ENCODE results near the gene PUS10.
"Not testable (repeated sequence)": the region's sequence is repeated elsewhere in the genome, so short reads cannot be mapped to it uniquely, and the experiment has no call there.

PUS10 gene, protein sequence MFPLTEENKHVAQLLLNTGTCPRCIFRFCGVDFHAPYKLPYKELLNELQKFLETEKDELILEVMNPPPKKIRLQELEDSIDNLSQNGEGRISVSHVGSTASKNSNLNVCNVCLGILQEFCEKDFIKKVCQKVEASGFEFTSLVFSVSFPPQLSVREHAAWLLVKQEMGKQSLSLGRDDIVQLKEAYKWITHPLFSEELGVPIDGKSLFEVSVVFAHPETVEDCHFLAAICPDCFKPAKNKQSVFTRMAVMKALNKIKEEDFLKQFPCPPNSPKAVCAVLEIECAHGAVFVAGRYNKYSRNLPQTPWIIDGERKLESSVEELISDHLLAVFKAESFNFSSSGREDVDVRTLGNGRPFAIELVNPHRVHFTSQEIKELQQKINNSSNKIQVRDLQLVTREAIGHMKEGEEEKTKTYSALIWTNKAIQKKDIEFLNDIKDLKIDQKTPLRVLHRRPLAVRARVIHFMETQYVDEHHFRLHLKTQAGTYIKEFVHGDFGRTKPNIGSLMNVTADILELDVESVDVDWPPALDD

DNA sequence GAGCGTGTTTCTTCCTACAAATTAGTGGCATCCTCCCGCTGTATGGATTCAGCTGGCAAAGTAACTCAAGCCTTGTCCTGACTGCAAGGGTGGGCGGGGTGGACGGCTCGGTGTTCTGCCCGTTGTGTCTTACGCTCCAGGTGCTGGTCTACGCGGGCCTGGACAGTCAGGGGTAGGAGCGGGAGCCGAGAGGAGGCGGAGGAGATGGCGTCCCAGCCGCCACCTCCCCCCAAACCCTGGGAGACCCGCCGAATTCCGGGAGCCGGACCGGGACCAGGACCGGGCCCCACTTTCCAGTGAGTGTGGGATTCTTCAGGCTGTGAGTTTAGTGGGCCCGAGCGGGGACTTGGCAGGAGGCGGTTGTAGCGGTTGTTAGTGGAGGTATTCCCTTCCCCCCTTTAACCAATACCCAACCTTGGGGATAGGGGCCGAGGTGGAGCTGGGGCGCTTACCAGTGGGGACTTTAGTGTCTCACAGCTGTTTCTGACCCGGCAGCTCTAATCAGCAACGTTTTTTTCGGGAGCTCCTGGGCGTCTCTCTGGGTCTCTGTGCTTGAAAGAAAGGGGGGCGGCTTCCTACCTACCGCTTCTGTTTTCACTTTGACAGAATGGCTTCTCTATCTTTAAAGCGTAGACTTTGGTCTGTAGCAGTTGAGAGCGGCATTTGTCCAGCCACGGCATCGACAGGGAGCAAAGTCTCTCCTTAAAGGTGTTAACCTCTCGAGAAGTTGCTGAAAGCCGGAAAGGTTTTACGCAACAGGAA, at the start of gene PUS10, which contains the start of gene PEX13:
Gene PUS10, minus strand, starts transcription at position 700 of the 762 bp plus-strand sequence. CDS start 6,365 bp downstream, outside the sequence.
Gene PEX13, plus strand, starts transcription at position 165 of the 762 bp plus-strand sequence. Its CDS starts 40 bp downstream, at position 205.
- DNase-seq: no peak

DNA sequence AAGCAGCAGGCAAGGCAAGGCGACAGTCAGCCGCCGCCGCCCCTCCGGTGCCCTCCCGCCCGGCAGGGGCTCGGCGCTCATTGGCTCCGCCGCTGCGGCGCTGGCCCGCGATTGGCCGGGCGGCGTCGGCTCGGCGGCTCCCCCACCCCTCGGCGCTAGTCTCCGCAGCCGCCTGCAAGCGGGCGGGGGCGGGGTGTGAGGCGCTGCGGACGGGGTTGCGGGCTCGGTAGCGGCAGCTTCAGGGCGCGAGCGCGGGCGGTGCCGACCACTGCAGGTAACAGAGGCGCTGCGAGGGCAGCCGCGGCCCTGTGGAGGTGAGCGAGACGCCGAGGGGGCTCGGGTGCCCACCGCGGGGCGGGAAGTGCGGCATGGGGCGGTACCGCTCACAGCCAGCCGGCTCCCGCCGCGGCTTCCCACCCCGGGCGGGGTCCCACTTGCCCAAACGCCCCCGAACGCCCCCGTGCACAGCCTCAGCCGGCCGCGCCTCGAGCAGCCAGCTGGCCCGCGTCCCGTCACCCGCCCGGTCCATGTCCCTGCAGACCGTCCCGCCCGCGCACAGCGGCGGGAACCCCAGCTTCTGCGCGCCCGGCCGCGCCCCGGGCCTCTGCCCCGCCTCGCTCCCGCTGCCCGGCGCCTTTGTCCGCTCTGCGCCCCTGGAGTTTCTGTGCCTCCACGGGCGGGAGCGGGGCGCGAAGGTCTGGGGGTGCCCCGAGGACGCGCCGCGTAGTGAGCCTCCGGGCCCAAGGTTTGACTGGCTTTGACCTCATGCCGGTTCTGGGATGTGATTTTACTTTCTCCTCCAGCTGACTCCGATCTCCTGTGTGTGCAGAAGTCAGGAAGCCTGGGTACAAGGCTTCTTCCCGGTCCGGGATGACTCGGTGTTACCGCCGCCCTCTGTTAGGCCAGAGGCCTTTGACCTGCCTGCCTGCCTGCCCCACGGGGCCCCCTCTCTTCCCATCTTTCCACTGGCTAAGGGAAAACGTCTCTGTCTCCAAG, 48.0 kb upstream of the PUS10 start, which contains the start of gene SANBR:
Gene SANBR, plus strand, starts transcription at position 158 of the 996 bp plus-strand sequence. CDS start 4,480 bp downstream, outside the sequence.
- DNase-seq: peak; percentile 70

DNA sequence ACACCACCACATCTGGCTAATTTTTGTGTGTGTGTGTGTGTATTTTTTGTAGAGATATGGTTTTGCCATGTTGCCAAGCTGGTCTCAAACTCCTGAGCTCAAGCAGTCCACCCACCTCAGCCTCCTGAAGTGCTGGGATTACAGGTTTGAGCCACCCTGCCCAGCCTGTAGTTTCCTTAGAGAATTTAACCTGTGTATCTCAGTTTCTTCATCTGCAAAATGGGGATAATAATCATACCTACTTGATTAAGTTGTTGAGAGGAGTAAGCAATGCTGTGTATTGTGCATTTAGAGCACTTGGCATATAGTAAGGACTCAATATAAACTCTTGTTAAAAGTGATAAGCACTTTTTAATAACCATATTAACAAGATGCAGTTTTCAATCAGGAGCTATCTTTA, 41.3 kb upstream of the PUS10 start:
- DNase-seq: no peak

DNA sequence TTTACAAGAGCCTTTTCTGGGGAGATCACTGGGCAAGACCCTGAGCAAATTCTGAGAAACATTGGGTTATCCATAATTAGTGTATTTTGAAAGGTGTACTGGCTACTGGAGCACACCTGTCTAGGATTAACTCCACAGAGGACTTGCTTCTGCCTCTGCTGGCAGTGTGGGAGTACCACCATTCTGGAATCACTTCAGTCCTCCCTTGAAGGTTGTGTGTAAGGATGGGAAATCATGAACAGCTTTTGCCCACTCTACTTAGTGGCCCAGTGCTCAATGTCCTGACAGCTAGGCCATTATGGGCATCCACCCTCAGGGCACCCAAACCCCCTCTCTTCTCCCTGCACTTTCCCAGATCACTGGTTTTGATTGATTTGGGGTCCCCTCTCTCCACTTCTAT, 39.5 kb upstream of the PUS10 start:
- DNase-seq: no peak

DNA sequence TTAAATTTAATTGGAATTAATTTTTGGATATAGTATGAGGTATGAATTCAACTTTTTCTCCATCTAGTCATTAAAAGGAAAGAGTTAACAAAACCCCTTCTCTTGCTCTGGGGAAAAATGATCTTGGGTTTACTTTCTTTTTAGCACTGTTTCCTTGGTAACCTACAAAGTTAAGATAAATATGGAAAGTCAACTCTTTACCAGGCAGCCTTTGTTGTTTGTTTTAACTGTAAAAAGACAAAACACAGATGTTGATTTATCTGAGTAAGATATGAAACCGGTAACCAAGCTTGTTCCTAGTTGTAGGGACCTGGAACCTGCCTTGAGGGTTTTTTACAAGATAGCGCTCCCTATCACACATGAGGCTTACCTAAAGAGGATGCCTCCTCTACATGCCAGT, 37.5 kb upstream of the PUS10 start:
- no peak for DNase-seq

DNA sequence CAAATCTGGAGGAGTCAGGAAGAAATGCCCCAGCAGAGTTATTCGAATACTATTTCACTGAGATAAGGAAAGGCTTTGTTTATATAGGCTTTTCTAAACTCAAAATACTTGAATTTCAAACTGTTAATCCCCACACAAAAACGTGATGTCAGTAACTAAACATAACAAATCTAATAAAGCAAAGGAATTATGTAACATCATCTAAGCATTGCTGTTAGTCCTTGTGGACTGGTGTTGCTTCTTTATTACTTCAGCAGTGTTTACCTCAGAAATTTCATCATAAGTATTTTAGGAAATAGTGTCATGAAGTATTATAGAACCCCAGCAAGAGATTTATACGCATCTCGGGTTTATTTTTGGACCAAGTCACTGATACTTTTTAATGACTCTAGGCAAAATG, 27.9 kb upstream of the PUS10 start:
- no peak for DNase-seq

DNA sequence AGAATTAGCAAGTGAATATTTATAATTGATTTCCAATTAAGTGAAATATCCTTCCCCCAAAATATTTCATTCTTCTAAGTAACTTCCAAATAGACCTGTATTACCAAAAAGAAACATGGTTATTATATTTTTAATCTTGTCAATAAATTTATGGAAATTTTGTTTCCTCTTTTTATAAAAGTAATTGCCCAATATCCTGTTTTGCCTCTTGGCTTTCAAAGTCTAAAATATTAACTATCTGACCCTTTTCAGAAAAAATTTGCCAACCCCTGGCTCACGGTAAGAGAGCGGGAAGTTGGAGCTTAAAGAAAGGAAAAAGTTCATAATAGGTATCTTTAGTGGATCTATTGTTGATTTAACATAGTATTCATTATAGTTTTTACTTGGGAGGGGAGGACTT, 27.2 kb upstream of the PUS10 start:
- no peak for DNase-seq

DNA sequence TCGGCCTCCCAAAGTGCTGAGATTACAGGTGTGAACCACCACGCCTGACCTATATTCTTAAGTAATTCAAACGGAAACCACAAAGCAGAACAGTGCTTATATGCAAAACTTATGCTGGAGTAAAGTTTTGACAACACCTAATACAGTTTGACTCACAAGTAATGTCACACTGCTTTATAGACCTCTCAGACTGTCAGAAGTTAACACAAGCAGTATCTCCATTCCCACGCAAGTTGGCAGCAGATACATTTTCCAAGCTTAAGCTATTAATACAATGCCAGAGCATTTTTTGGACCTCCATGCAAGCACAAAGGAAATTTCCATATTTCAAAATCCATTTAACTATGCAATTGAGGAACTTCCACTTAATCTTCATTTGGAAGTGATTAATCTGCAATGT, 26.6 kb upstream of the PUS10 start:
- no peak for DNase-seq

DNA sequence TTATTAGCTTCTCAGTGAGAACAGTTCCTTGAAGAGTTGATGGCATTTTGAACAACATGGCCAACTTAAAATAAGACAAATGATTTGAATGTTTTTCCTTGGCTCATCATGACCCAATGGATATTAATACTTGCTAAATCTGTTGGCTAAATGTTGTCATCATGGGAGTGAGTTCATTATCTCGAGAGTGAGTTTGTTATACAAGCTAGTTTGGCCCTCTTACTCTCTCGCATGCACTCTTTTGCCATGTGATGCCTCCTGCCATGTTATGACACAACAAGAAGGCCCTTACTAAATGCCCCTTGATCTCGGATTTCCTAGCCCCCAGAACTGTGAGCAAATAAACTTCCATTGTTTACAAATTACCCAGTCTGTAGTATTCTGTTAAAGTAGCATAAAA, 24.8 kb upstream of the PUS10 start:
- no peak for DNase-seq

DNA sequence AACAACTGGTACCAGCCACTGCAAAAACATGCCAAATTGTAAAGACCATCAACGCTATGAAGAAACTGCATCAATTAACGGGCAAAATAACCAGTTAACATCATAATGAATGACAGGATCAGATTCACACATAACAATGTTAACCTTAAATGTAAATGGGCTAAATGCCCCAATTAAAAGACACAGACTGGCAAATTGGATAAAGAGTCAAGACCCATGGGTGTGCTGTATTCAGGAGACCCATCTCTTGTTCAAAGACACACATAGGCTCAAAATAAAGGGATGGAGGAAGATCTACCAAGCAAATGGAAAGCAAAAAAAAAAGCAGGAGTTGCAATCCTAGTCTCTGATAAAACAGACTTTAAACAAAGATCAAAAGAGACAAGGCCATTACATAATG, 18.6 kb upstream of the PUS10 start:
- DNase-seq: not testable (repeated sequence)

DNA sequence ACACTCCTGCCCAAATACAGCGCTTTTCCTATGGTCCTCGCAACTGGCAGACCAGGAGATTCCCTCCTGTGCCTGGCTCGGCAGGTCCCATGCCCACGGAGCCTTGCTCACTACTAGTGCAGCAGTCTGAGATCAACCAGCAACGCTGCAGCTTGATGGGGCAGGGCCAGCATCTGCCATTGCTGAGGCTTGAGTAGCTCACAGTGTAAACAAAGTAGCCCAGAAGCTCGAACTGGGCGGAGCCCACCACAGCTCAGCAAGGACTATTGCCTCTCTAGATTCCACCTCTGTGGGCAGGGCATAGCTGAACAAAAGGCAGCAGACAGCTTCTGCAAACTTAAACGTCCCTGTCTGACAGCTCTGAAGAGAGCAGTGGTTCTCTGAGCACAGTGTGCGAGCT, 16.5 kb upstream of the PUS10 start:
- not testable (repeated sequence) for DNase-seq

DNA sequence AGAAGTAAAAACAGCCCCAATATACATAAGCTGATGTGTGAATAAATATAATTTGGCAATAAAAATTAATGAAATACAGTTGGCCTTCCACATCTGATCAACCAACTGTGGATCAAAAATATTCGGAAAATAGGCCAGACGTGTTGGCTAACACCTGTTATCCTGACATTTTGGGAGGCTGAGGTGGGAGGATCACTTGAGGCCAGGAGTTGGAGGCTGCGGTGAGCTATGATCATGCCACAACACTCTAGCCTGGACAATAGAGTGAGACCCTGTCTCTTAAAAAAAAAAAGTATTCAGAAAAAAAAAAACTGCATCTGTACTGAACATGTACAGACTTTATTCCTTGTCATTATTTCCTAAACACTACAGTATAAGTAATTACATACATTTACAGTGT, 11.5 kb upstream of the PUS10 start:
- DNase-seq: no peak

DNA sequence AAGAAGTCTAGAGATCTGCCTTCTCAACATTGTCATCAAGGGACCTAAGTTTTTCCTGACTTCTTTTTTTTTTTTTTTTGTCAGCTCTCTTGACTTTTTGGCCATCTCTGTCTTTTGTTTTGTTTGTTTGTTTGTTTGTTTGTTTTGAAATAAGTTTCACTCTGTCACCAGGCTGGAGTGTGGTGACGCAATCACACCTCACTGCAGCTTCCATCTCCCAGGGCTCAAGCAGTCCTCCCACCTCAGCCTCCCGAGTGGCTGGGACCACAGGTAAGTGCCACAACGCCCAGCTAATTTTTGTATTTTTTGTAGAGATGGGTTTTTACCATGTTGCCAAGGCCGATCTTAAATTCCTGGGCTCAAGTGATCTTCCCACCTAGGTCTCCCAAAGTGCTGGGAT, 5.6 kb upstream of the PUS10 start:
- no peak for DNase-seq

DNA sequence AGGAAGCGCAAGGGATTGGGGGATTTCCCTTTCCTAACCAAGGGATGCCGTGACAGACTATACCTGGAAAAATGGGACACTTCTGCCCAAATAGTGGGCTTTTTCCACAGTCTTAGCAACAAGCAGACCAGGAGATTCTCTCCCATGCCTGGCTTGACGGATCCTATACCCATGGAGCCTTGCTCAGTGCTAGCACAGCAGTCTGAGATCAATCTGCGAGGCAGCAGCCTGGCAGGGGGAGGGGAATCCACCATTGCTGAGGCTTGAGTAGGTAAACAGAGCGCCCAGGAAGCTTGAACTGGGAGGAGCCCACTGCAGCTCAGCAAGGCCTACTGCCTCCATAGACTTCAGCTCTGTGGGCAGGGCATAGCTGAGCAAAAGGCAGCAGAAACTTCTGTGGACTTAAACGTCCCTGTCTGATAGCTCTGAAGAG, 3.2 kb upstream of the PUS10 start:
- DNase-seq: no peak

DNA sequence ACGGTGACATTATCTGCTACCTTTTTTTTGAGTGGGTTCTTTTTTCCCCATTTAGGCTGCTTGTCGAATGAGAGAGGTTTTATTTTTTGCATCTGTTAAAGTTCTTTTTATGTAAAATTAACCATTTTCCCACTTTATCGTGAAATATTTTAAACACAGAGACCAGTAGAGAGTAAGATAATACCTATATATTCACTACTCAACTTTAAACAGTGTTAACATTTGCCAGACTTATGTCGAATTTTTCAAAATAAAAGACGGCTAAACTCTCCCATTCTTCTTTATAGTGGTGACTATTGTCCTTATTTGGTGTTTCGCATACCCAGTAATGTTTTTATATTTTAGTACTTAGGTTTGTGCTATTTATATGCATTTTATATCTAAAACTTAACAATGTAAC, 743 bp upstream of the PUS10 start:
- DNase-seq: no peak

DNA sequence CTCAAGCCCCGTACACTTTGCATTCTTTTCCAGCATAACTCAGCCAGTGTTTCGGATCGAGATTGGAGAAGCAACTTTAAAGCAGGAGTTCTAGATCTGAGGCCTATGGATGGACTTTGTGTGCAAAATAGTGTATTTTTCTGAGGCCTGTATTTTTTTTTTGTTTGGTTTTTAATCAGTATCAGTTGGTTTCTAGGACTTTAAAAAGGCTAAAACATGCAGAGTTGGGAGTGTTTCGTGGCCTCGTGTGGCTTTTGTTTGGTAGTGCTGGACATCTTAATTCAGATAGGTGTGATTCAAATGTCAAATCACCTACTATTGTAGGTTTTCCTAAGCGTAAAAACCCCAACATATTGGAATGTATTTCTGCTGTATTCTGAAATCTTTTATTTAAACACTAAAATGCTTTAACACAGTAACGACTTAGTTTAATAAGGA, 282 bp upstream of the PUS10 start:
- DNase-seq: no peak

DNA sequence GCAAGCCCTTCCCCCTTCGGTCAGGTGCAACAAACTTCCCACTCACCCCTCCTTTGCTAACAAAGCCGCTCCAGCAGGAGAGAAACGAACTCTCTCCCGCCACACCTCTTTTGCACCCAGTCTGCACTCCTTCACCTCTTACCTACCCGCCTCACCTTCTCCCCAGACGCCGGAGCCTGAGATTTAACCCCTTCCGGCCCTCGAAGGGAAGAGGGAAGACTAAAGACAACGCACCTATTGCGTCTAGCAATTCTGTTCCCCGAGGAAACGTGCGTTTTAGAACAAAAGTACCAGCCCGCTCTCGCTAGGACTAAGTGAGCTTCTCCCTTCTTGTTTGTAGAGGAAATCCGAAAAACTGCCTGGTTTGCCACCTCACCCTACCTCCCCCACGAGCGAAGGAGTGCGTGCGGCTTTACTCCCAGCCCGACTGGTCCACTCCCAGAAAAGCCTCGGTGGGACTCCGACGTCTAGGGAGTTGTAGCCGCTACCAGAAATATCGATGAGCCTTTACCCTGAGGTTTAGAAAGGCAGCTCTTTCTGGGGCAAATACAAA, 976 bp downstream of the PUS10 start:
- peak; percentile 55 for DNase-seq

DNA sequence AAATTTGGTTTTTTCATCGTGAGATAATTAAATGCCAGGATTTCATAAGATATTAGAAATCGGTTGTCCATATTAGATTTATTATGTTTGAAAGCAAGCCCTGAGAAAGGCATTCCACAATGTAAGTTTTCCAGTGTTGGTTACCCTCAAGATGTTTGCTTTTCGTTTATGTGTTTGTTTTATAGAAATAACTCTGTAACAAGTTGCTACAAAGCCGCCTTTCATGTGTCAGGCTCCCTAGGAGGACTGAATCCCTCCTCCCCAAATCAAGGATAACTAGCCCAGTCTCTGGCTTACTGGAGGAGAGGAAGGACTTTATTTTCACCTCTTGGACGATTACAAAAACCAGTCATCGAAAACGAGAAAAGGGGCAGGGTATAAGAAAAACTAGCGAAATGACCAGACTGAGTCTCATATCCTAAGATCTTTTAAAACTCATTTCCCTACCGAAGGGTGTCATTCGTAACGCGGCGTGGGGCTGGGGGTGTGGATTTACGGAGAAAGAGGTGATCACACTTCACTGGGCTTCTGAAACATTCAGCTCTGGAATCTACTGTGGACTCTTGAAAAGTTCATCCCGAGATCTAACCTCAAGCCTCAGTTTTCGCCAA, 1.6 kb downstream of the PUS10 start:
- DNase-seq: no peak

DNA sequence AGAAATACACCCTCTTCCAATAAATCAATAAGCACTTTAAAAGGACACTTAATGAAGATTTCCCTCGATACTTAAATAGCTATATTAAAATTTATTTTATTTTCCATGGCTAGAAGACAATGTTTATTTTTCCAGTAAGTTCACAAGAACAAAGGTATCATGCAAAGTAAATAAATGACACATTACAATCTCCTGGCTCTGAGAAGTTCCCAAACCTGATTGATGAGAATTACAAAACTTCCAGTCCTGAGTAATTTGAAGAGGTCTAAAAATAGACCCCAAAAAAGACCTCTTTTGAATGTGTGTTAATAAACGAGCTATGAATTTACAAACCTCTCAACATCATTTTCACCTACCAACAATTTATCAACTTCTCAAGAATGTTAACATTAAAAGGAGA, 2.1 kb downstream of the PUS10 start:
- DNase-seq: no peak

DNA sequence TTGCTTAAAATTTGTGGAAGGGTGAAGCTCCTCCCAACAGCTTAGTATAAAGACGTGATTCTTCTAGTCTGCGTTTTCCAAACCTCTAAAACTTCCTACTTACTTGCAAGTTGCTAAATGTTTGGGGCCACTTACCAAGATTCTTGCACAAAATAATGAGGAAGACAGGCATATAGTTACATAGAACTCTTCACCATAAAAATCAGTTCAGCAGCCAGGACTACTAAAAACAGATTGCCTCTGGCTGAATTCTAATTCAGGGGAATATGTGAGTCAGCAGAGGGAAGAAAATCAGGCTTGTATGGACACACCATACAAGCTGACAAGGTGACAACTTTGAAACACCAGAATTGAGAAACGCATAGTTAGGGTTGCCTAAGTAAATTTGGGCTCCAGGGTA, 3.3 kb downstream of the PUS10 start:
- DNase-seq: no peak

DNA sequence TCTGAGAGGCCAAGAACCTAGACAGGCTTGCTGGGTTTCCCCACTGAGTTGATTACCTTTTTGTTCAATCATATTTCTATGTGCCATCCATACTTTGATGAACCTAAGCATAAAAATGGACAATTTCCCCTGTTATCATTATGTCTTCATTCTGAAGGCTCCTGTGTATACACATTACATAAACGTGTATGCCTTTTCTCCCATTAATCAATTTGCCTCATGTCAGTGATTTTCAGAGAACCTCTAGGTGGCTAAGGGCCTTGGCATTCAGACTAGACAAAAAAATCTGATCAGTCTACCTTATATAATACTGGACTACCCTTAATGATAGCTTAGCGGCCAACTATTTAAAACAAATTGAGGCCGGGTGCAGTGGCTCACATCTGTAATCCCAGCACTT, 4.7 kb downstream of the PUS10 start:
- DNase-seq: no peak

DNA sequence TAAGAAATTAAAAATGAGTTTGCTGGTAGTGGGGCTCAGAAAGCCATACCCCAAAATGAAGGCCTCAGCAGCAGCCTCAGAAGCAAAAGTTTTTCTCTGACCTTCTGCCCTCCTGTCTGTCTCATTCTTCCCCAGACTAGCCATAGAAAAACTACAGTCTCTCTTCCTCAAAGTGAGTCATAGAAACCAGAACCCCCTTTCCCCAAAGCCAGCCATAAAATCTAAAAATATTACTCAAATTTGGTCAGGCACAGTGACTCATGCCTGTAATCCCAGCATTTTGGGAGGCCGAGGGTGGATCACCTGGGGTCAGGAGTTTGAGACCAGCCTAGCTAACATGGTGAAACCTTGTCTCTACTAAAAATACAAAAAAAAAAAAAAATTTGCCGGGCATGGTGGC, 5.8 kb downstream of the PUS10 start:
- not testable (repeated sequence) for DNase-seq

Data from activated T-cell treated with anti-CD3 and anti-CD28 coated beads for 4 hours (primary cell).